ENCODE data around the gene FTHL17.

FTHL17 gene

GRCh38 chrX:31098079-31098478 lies 26.2 kb upstream of the FTHL17 start:
- WGBS (ENCODE audit: insufficient coverage): no CpG with 5 or more reads among the region's 3 CpGs
- H3K4me3 ChIP-seq (ENCODE audit: control insufficient read depth in 1 of 7, extremely low read depth in 1 of 7, insufficient read depth in 4 of 7, low read depth in 2 of 7, low read length in 6 of 7): no peak overlapping the region
- no peak overlapping the region for H3K27ac ChIP-seq (ENCODE audit: insufficient read depth in 1 of 2, low read depth in 1 of 2, low read length in 2 of 2, poor library complexity in 1 of 2, severe bottlenecking in 2 of 2)
- ChIA-PET POLR2A (no interaction called here), CTCF (no interaction called here)
- no peaks in the 10 kb centered on the region for H3K36me3 ChIP-seq (ENCODE audit: control insufficient read depth in 4 of 4, insufficient read depth in 4 of 4, low read length in 3 of 4)
- no peak for DNase-seq
- no peaks in the 10 kb centered on the region for H3K27me3 ChIP-seq (replicated peaks in 2 of 5; ENCODE audit: control insufficient read depth in 4 of 5, insufficient read depth in 5 of 5, low read length in 4 of 5)
- H3K9me3 ChIP-seq (ENCODE audit: control extremely low read depth in 1 of 5, control insufficient read depth in 4 of 5, insufficient read depth in 2 of 5, low read depth in 1 of 5, low read length in 4 of 5): peaks cover 0 to 2% (median 0%) of the 10 kb centered on the region in 5 experiments
- peaks cover 0 to 9% (median 4%) of the 10 kb centered on the region in 4 experiments for H3K4me1 ChIP-seq (ENCODE audit: control extremely low read depth in 1 of 4, control insufficient read depth in 4 of 4, insufficient read depth in 4 of 4, low read length in 3 of 4)

DNA sequence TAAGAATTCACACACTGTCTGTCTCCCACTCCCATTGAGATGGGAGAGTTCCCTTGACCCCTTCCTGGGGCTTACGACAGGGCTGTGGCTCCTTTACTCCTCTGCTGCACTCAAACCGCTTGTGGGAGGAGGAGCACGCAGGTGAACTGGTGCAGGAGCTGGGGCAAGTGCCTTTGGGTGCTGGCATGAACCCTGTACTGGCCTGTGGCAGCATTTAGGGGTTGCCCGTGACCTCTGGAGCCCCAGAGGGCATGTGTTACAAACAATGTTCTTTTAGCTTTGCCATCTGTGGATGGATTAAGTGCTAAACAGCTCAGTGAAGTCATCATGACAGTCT lies 21.8 kb upstream of the FTHL17 start:
- CTCF ChIA-PET: no interaction called here

GRCh38 chrX:31092970-31093638 lies 21.3 kb upstream of the FTHL17 start:
- Histone ChIP-seq H3K27ac (ENCODE audit: insufficient read depth in 1 of 2, low read depth in 1 of 2, low read length in 2 of 2, poor library complexity in 1 of 2, severe bottlenecking in 2 of 2) (no peak overlapping the region), H3K4me3 (ENCODE audit: control insufficient read depth in 1 of 7, extremely low read depth in 1 of 7, insufficient read depth in 4 of 7, low read depth in 2 of 7, low read length in 6 of 7) (no peak overlapping the region), H3K9me3 (ENCODE audit: control extremely low read depth in 1 of 5, control insufficient read depth in 4 of 5, insufficient read depth in 2 of 5, low read depth in 1 of 5, low read length in 4 of 5) (peaks cover 0 to 2% (median 0%) of the 10 kb centered on the region in 5 experiments), H3K27me3 (replicated peaks in 2 of 5; ENCODE audit: control insufficient read depth in 4 of 5, insufficient read depth in 5 of 5, low read length in 4 of 5) (no peaks in the 10 kb centered on the region), H3K4me1 (ENCODE audit: control extremely low read depth in 1 of 4, control insufficient read depth in 4 of 4, insufficient read depth in 4 of 4, low read length in 3 of 4) (no peaks in the 10 kb centered on the region), H3K36me3 (ENCODE audit: control insufficient read depth in 4 of 4, insufficient read depth in 4 of 4, low read length in 3 of 4) (no peaks in the 10 kb centered on the region)
- WGBS (ENCODE audit: insufficient coverage): 70% methylated on average over 3 of the region's 3 CpGs
- DNase-seq: no peak
- ChIA-PET CTCF (no interaction called here), POLR2A (no interaction called here)

More for the DNA sequence above, 21.8 kb upstream of the FTHL17 start:
- H3K36me3 ChIP-seq (ENCODE audit: control insufficient read depth in 4 of 4, insufficient read depth in 4 of 4, low read length in 3 of 4): no peaks in the 10 kb centered on the region
- DNase-seq: no peak
- whole genome bisulfite sequencing (ENCODE audit: insufficient coverage): 82% methylated on average over 4 of the region's 4 CpGs
- no peaks in the 10 kb centered on the region for H3K27me3 ChIP-seq (replicated peaks in 2 of 5; ENCODE audit: control insufficient read depth in 4 of 5, insufficient read depth in 5 of 5, low read length in 4 of 5)
- H3K4me3 ChIP-seq (ENCODE audit: control insufficient read depth in 1 of 7, extremely low read depth in 1 of 7, insufficient read depth in 4 of 7, low read depth in 2 of 7, low read length in 6 of 7): no peak overlapping the region
- no peaks in the 10 kb centered on the region for H3K4me1 ChIP-seq (ENCODE audit: control extremely low read depth in 1 of 4, control insufficient read depth in 4 of 4, insufficient read depth in 4 of 4, low read length in 3 of 4)
- peaks cover 0 to 2% (median 0%) of the 10 kb centered on the region in 5 experiments for H3K9me3 ChIP-seq (ENCODE audit: control extremely low read depth in 1 of 5, control insufficient read depth in 4 of 5, insufficient read depth in 2 of 5, low read depth in 1 of 5, low read length in 4 of 5)
- H3K27ac ChIP-seq (ENCODE audit: insufficient read depth in 1 of 2, low read depth in 1 of 2, low read length in 2 of 2, poor library complexity in 1 of 2, severe bottlenecking in 2 of 2): no peak overlapping the region
- POLR2A ChIA-PET: no interaction called here

- H3K4me3 ChIP-seq (ENCODE audit: control insufficient read depth in 1 of 7, extremely low read depth in 1 of 7, insufficient read depth in 4 of 7, low read depth in 2 of 7, low read length in 6 of 7): no peak overlapping the region
- DNase-seq: no peak
- H3K9me3 ChIP-seq (ENCODE audit: control extremely low read depth in 1 of 5, control insufficient read depth in 4 of 5, insufficient read depth in 2 of 5, low read depth in 1 of 5, low read length in 4 of 5): peaks cover 0 to 2% (median 0%) of the 10 kb centered on the region in 5 experiments
- POLR2A ChIA-PET: no interaction called here
- H3K27ac ChIP-seq (ENCODE audit: insufficient read depth in 1 of 2, low read depth in 1 of 2, low read length in 2 of 2, poor library complexity in 1 of 2, severe bottlenecking in 2 of 2): no peak overlapping the region
- CTCF ChIA-PET: no interaction called here
- H3K36me3 ChIP-seq (ENCODE audit: control insufficient read depth in 4 of 4, insufficient read depth in 4 of 4, low read length in 3 of 4): no peaks in the 10 kb centered on the region
- H3K27me3 ChIP-seq (replicated peaks in 2 of 5; ENCODE audit: control insufficient read depth in 4 of 5, insufficient read depth in 5 of 5, low read length in 4 of 5): no peaks in the 10 kb centered on the region
- H3K4me1 ChIP-seq (ENCODE audit: control extremely low read depth in 1 of 4, control insufficient read depth in 4 of 4, insufficient read depth in 4 of 4, low read length in 3 of 4): no peaks in the 10 kb centered on the region
- WGBS (ENCODE audit: insufficient coverage): 86% methylated on average over 1 of the region's 3 CpGs
These were observed 20.6 kb upstream of the FTHL17 start for GRCh38 chrX:31092476-31092875.

DNA sequence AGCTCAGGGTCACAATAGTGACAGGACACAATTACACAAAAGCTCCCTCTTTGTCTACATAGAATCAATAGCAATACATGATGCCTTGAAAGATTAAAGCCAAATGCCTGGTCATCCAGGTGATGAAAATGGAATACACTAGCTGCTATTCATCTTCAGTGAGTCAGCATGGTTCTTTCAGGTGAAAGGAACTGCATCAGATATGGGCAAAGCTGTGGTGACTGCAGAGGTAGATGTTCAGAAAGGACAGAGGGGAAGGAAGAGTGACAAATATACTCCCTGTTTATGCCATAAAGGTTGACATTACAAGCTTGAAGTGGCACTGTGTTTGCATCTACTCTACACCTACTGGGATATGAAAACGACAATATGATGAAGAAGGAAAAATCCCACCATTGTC lies 20.0 kb upstream of the FTHL17 start:
- POLR2A ChIA-PET: no interaction called here
- WGBS (ENCODE audit: insufficient coverage): no CpG with 5 or more reads among the region's 1 CpG
- no peak for DNase-seq
- Histone ChIP-seq H3K4me1 (ENCODE audit: control extremely low read depth in 1 of 4, control insufficient read depth in 4 of 4, insufficient read depth in 4 of 4, low read length in 3 of 4) (no peaks in the 10 kb centered on the region), H3K36me3 (ENCODE audit: control insufficient read depth in 4 of 4, insufficient read depth in 4 of 4, low read length in 3 of 4) (no peaks in the 10 kb centered on the region), H3K27me3 (replicated peaks in 2 of 5; ENCODE audit: control insufficient read depth in 4 of 5, insufficient read depth in 5 of 5, low read length in 4 of 5) (no peaks in the 10 kb centered on the region), H3K4me3 (ENCODE audit: control insufficient read depth in 1 of 7, extremely low read depth in 1 of 7, insufficient read depth in 4 of 7, low read depth in 2 of 7, low read length in 6 of 7) (no peak overlapping the region), H3K9me3 (ENCODE audit: control extremely low read depth in 1 of 5, control insufficient read depth in 4 of 5, insufficient read depth in 2 of 5, low read depth in 1 of 5, low read length in 4 of 5) (peaks cover 0 to 2% (median 0%) of the 10 kb centered on the region in 5 experiments), H3K27ac (ENCODE audit: insufficient read depth in 1 of 2, low read depth in 1 of 2, low read length in 2 of 2, poor library complexity in 1 of 2, severe bottlenecking in 2 of 2) (no peak overlapping the region)
- CTCF ChIA-PET: no interaction called here

- H3K9me3 ChIP-seq (ENCODE audit: control extremely low read depth in 1 of 5, control insufficient read depth in 4 of 5, insufficient read depth in 2 of 5, low read depth in 1 of 5, low read length in 4 of 5): peaks cover 0 to 7% (median 1%) of the 10 kb centered on the region in 5 experiments
- DNase-seq: no peak
- no peak overlapping the region for H3K27ac ChIP-seq (ENCODE audit: insufficient read depth in 1 of 2, low read depth in 1 of 2, low read length in 2 of 2, poor library complexity in 1 of 2, severe bottlenecking in 2 of 2)
- CTCF ChIA-PET: no interaction called here
- POLR2A ChIA-PET: no interaction called here
- no peaks in the 10 kb centered on the region for H3K27me3 ChIP-seq (replicated peaks in 2 of 5; ENCODE audit: control insufficient read depth in 4 of 5, insufficient read depth in 5 of 5, low read length in 4 of 5)
- no CpG with 5 or more reads among the region's 2 CpGs for WGBS (ENCODE audit: insufficient coverage)
- no peaks in the 10 kb centered on the region for H3K36me3 ChIP-seq (ENCODE audit: control insufficient read depth in 4 of 4, insufficient read depth in 4 of 4, low read length in 3 of 4)
- H3K4me3 ChIP-seq (ENCODE audit: control insufficient read depth in 1 of 7, extremely low read depth in 1 of 7, insufficient read depth in 4 of 7, low read depth in 2 of 7, low read length in 6 of 7): no peak overlapping the region
- no peaks in the 10 kb centered on the region for H3K4me1 ChIP-seq (ENCODE audit: control extremely low read depth in 1 of 4, control insufficient read depth in 4 of 4, insufficient read depth in 4 of 4, low read length in 3 of 4)
These were observed 2.7 kb upstream of the FTHL17 start for GRCh38 chrX:31074522-31074921.

DNA sequence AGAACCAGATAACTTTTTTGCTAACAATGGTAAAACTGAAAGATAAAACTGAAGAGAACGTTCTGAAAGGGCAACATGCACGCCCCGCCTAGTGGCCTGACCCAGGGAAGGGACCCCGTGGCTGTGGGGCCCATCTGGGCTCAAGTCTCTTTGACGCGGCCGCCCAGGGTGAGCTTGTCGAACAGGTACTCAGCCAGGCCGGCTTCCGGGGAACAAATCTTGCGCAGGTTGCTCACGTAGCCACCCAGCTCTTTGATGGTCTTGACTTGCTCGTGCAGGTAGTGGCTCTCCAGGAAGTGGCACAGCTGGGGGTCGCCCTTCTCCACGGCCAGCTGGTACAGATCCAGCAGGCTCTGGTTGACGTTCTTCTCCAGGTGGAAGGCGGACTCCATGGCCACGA lies 579 bp downstream of the FTHL17 start:
- no peaks in the 10 kb centered on the region for H3K27me3 ChIP-seq (replicated peaks in 2 of 5; ENCODE audit: control insufficient read depth in 4 of 5, insufficient read depth in 5 of 5, low read length in 4 of 5)
- H3K9me3 ChIP-seq (ENCODE audit: control extremely low read depth in 1 of 5, control insufficient read depth in 4 of 5, insufficient read depth in 2 of 5, low read depth in 1 of 5, low read length in 4 of 5): peaks cover 0 to 6% (median 1%) of the 10 kb centered on the region in 5 experiments
- DNase-seq: no peak
- 93% methylated on average over 18 of the region's 18 CpGs for WGBS (ENCODE audit: insufficient coverage)
- H3K4me3 ChIP-seq (ENCODE audit: control insufficient read depth in 1 of 7, extremely low read depth in 1 of 7, insufficient read depth in 4 of 7, low read depth in 2 of 7, low read length in 6 of 7): no peak overlapping the region
- H3K4me1 ChIP-seq (ENCODE audit: control extremely low read depth in 1 of 4, control insufficient read depth in 4 of 4, insufficient read depth in 4 of 4, low read length in 3 of 4): peaks cover 0 to 3% (median 0%) of the 10 kb centered on the region in 4 experiments
- H3K27ac ChIP-seq (ENCODE audit: insufficient read depth in 1 of 2, low read depth in 1 of 2, low read length in 2 of 2, poor library complexity in 1 of 2, severe bottlenecking in 2 of 2): no peak overlapping the region
- POLR2A ChIA-PET: no interaction called here
- H3K36me3 ChIP-seq (ENCODE audit: control insufficient read depth in 4 of 4, insufficient read depth in 4 of 4, low read length in 3 of 4): no peaks in the 10 kb centered on the region
- CTCF ChIA-PET: interaction anchor here (0.6 kb wide), 1 partner anchor 324 kb away, joined by 3 read pairs; no protein-coding TSS in a partner anchor
